Measurements from ENCODE around the gene SECISBP2.

GRCh38 chr9:89328064-89328463 is 9.8 kb downstream of the SECISBP2 start:
- TF ChIP-seq CTCF (IDR thresholded peaks at IDR 0.05) (no peak), POLR2A (IDR thresholded peaks at IDR 0.05) (no peak)

Measured in ovary (tissue), 3 donors.